GM18867 (cell line): ENCODE results near the gene GDA.
"Not testable (repeated sequence)": the region's sequence is repeated elsewhere in the genome, so short reads cannot be mapped to it uniquely, and the experiment has no call there.

Experiments
- ATAC-seq: cut with Tn5 transposase; IDR thresholded peaks from one replicate; pipeline ENCODE4 v1.9.1; 2021; ENCODE audit warnings: mild to moderate bottlenecking, moderate library complexity; ENCODE audit not compliant: unreplicated experiment

GDA gene

DNA sequence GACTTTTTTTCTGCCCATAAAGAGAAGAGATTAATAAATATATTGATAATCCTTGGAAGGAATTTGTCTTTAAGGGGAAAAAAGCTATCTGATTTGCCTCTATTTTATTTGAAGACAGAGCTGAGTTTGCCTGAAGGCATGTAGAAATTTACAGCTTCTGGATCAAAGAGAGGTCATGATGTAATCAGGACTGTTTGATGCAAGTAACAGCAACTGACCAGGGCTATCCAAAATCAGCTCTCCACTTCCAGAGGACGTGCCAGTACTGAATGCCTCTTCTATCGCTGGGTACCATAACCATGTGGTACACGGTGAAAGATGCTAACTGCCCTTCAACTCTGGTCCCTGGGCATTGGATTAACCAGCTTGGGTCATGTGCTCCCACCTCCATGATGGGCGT is 125.2 kb downstream of the GDA start:
- no peak for ATAC-seq

DNA sequence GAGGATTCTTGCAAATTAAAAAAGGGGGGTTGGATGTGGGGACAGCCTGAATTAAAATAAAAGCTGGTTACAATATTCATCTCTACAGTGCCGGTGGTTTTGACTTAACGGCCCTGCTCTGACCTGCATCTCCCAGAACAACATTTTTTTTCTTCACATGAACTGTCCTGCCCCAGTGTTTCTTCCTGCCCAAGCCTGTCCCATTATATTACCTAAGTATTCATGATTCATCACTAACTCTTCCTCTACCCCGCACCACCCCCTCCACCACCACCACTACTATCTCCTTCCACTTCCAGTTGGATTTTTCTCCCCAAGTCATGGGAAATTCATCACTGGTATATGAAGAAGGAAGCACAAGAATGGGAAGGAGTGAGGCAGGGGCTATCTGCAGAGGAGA is 125.7 kb downstream of the GDA start:
- ATAC-seq: no peak

DNA sequence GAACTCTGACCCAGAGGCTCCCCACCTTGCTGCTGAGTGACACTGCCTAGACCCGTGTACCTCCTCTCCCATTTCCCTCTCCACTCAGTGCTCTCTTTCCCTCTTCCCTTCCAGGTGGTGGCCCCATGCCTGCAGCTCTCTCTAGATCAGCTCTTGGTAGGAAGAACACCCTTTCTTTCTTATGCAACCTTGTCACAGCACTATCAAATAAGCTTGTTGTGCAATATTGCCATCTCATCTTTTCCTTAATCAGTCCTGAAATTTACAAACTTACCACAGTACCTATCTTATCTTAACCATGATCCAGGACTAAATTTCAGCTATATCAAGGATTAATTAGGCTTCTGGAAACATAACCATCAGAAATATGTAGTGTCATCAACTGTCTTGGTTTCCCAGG is 127.2 kb downstream of the GDA start:
- ATAC-seq: no peak

DNA sequence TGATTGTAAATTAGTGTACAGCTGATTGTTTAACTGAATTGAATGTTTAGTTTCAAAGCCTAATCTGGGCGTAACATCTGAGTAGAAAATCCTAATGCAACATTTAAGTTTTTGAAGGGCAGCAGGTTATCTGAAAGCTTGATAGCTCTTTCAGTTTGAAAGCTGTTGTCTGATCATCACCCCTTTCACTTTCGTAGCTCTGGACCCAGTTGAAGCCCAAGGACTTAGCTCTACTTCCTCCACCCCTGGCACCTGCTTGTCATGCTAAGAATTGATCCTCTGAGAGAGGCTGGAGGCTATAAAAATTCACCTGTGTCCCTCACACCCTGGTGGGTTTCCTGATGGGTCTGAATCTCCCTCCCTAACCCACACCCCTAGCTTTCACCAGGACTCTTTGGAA is 129.7 kb downstream of the GDA start:
- ATAC-seq: peak; percentile 91

DNA sequence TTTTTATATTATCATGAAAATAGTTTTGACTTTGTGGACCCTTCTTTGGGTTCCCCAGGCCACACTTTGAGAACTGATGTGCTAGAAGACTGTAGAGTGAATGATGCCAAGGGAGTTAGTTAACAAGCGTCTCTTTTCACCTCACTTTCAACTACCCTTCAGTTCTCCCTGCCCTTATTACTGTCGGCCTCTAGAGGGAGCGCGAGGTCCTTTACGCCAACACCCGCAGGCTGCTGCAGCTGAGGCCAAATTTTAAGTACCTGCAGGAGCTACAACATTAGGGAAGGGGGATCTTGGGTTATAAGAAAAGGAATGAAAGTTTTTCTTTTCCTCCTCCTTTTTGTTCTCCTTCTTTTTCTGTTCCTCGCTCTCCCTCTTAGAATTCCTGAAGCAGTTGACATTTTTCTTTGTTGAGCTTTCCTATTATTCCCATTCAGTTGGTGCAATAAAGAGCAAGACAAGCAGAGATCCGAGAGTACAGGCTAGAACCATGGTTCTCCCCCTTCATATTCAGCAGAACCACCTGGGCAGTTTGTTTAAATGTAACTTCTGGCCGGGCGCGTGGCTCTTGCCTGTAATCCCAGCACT is 131.8 kb downstream of the GDA start:
- peak; percentile 71 for ATAC-seq

DNA sequence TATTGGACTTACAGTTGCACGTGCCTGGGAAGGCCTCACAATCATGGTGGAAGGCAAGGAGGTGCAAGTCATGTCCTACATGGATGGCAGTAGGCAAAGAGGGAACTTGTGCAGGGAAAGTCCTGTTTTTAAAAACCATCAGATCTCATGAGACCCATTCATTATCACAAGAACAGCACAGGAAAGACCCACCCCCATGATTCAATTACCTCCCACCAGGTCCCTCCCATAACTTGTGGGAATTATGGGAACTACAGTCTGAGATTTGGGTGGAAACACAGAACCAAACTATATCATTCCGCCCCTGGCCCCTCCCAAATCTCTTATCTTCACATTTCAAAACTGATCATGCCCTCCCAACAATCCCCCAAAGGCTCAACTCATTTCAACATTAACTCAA is 140.2 kb downstream of the GDA start:
- ATAC-seq: no peak

DNA sequence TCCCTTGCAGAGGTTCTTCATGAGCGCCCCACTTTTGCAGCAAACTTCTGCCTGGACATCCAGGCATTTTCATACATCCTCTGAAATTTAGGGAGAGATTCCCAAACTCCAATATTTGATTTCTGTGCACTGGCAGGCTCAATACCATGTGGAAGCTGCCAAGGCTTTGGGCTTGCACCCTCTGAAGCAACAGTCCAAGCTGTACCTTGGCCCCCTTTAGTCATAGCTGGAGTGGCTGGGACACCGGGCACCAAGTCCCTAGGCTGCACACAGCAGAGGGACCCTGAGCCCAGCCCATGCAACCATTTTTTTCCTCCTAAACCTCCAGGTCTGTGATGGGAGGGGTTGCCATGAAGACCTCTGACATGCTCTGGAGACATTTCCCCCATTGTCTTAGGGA is 141.1 kb downstream of the GDA start:
- no peak for ATAC-seq

DNA sequence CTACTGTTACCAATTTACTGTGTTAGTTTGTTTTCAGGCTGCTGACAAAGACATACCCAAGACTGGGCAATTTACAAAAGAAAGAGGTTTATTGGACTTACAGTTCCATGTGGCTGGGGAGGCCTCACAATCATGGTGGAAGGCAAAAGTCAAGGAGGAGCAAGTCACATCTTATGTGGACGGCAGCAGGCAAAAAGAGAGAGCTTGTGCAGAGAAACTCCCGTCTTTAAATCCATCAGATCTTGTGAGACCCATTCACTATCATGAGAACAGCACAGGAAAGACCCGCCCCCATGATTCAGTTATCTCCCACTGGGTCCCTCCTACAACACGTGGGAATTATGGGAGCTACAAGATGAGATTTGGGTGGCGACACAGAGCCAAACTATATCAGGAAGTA is 142.3 kb downstream of the GDA start:
- not testable (repeated sequence) for ATAC-seq

DNA sequence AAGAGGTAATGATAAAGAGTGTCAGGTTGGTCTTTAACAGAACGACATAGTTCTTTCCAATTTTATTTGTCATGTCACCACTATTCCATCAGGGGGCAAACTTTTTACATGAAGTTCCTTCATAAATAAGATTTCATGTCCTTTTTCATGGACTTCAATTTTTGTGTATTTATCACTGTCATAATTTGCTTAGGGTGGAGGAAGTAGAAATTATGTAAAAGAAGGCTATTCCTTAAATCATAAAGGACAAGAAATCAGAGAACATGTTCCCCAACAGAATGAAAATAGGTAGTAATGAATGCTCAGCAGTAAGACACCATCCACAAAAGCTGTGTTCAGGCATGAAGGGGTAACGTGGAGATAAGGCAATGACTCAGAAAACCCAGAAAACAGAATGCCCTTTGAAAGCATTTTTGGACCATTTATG is 143.0 kb downstream of the GDA start:
- ATAC-seq: peak; percentile 67

DNA sequence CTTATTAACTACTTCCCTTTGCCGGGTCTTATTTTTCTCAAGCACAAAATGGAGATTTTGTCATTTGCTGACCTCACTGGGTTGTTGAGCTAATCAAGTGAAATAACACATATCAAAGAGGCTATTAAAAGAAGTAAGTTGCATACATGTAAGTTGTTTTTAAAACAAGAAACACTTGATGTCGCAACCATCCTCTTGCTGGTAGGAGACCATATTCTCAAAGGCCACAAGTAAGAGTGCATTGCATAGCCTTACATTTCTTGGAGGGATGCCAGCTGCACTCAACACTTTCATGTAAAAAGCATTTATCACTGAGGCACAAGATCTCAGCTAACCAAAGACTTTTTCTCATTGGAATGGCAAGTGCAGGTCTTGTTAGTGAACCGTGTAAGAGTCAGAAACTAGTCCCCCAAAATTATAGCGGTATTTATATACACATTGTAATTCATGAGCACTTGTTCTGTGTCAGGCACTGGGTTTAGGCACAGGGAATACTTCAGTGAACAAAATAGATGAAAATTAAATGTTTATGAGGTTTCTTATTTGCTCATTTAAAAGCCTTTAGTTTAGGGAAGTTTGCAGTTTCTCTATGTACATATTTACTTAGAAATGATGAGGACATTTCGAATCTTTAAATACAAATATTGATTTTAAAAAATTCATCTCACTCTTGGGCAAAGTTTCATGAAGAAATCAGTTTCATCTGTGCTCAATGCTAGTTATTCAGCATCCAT is 143.8 kb downstream of the GDA start:
- ATAC-seq: no peak

DNA sequence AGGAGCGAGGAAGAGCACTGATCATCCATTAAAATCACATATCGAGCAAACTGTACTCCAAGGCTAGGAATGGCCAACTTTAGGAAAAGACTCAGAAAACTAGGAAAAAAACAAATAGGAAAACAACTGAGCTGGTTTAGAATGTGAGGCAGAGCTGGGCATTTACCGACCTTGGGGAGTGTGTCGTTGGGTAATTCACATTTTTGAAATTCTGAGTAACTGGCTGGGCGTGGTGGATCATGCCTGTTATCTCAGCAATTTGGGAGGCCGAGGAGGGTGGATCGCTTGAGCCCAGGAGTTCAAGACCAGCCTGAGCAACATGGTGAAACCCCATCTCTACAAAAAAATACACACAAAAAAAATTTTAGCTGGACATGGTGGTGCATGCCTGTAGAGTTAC is 145.7 kb downstream of the GDA start:
- ATAC-seq: no peak

DNA sequence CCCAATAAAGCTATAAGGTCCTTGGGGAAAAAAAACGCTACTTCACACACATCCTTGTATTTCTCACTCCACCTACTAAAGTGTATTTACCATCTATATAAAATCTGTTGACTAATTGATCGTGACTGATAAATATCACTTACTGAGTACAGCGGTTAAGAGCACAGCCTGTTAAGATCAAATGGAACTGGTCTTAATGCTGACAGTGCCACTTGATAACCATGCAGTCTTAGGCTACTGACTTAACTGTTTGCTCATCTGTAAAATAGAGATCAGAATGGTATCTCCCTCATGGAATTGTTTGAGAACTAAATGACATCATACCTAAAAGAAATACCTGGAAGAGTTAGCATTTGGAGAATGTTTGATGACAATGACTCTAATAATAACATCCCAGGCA is 148.3 kb downstream of the GDA start:
- ATAC-seq: no peak

DNA sequence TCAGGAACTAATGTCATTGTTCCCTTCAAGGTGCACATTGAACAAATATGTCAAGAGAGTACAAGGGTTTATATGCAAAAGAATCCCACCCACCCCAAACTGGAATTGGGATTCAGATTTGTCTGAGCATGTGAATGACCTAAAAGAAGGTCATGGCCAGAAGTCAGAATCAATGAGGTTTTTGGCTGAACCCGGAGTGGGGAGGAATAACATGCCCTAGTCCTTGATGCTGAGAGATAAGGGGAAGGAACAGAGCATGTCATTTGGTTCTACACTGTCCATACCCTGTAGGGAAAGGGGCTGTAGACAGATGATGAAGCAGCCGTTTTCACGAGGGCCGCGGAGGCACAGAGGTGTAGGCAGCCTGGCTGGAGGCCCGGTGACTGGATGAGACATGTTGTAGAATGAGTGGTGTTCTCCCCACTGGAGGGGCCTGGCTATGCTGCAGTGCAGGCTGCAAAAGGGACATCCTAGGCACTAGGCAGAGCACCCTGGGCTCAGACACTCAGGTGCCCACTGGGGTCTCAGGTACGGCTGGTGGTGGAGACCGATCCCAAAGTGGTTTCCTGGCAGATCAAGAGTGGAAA is 149.9 kb downstream of the GDA start:
- ATAC-seq: no peak

DNA sequence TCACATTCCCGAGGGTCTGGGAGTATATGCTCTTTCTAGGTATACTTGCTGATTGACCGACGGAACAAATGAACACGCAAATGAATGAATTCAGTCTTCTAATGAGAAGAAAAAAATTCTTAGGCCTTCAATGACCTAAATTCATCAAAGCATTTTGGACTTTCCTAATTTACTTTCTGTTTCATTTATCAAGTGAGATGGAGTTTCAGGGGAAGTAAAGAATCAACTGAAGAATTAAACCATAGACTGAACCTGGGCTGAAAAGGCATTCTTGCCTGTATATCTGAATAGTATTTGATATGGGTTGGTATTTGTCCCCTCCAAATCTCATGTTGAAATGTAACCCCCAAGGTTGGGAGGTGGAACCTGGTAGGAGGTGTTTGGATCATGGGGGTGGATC is 151.6 kb downstream of the GDA start:
- ATAC-seq: no peak
